A673 (cell line): ENCODE data around the gene RLBP1. TPM values are rescaled to one million over a fixed set of nuclear protein-coding genes. Genes with fewer than 3 reads are reported as not detected.

Experiments used
- BruUV-seq: library from RNA; stranded (reverse); fragments of 400-500 nt; replicated peaks from 2 replicates; lab custom pipeline; 2021; lab: Mats Ljungman, UMichigan
- CTCF ChIA-PET: fragments of 300-600 bp; sonication (Branson Sonifier 250); formaldehyde crosslinking; loops from one replicate; lab custom pipeline; 2022; ENCODE audit warnings: antibody characterized with exemption; lab: Charles Lee
- POLR2A ChIA-PET: fragments of 300-600 bp; sonication (Branson Sonifier 250); formaldehyde crosslinking; loops from one replicate; lab custom pipeline; 2022; ENCODE audit warnings: antibody characterized with exemption; ENCODE audit not compliant: low non-redundant PET; lab: Charles Lee
- DNase-seq: peaks from one replicate; pipeline ENCODE4 v3.0.0-alpha.2; 2015; ENCODE audit warnings: low spot score
- H3K27ac ChIP-seq: fragments of 200-600 bp; sonication (generic); 2 replicates; pipeline ENCODE4 v1.5.1; 2016; ENCODE audit warnings: mixed run types, low read depth, mild to moderate bottlenecking, mixed read lengths, antibody characterized with exemption, low read length; ENCODE audit not compliant: poor library complexity, severe bottlenecking
- H3K27me3 ChIP-seq: fragments of 200-600 bp; sonication (generic); replicated peaks from 2 replicates; pipeline ENCODE4 v1.6.1; 2017; ENCODE audit warnings: mixed run types, low read depth, mild to moderate bottlenecking, mixed read lengths, antibody characterized with exemption, low read length; ENCODE audit not compliant: insufficient read depth, poor library complexity
- H3K36me3 ChIP-seq: fragments of 200-600 bp; sonication (generic); 2 replicates; pipeline ENCODE4 v1.6.1; 2016; ENCODE audit warnings: mixed run types, mild to moderate bottlenecking, mixed read lengths, antibody characterized with exemption, low read length; ENCODE audit not compliant: insufficient read depth, poor library complexity, severe bottlenecking
- H3K4me1 ChIP-seq: fragments of 200-600 bp; sonication (generic); 2 replicates; pipeline ENCODE4 v1.6.1; 2017; ENCODE audit warnings: mixed run types, mild to moderate bottlenecking, mixed read lengths, antibody characterized with exemption, low read length; ENCODE audit not compliant: insufficient read depth, poor library complexity, severe bottlenecking
- H3K4me3 ChIP-seq: fragments of 200-600 bp; sonication (generic); 2 replicates; pipeline ENCODE4 v1.5.1; 2016; ENCODE audit warnings: low read depth, mixed run types, mild to moderate bottlenecking, mixed read lengths, low read length; ENCODE audit not compliant: poor library complexity, severe bottlenecking
- H3K9me3 ChIP-seq: fragments of 200-600 bp; sonication (generic); 2 replicates; pipeline ENCODE4 v1.6.1; 2016; ENCODE audit warnings: mixed run types, low read depth, mild to moderate bottlenecking, mixed read lengths, antibody characterized with exemption, low read length; ENCODE audit not compliant: poor library complexity, severe bottlenecking
- CTCF ChIP-seq: fragments of 300-800, 200-600 bp; sonication (generic); conservative IDR thresholded peaks from 2 replicates; pipeline ENCODE4 v1.5.1; 2017; ENCODE audit warnings: low read depth, mild to moderate bottlenecking, antibody characterized with exemption, low read length, moderate library complexity, mixed read lengths
- EZH2 ChIP-seq: fragments of 200-600 bp; sonication (generic); IDR thresholded peaks from 2 replicates; pipeline ENCODE4 v1.6.1; 2017; ENCODE audit warnings: borderline replicate concordance, low read depth, mild to moderate bottlenecking, mixed read lengths, antibody characterized with exemption, low read length; ENCODE audit not compliant: poor library complexity, severe bottlenecking
- intact Hi-C: fragments of 100-400 bp; cut with micrococcal nuclease; formaldehyde crosslinking; loops from one replicate; pipeline ENCODE4 v1.10.0; 2022; ENCODE audit not compliant: unreplicated experiment
- total RNA-seq: library from RNA; stranded (reverse); gene quantifications from 2 replicates; pipeline ENCODE4 v1.2.3, GENCODE V29; 2021

RLBP1 gene
- total RNA-seq, 1 experiment from 2014 or later, result not detected

- Histone ChIP-seq H3K36me3 (no peaks in the 10 kb centered on the region), H3K27ac (no peak overlapping the region), H3K27me3 (no peaks in the 10 kb centered on the region), H3K9me3 (no peaks in the 10 kb centered on the region), H3K4me3 (no peak overlapping the region), H3K4me1 (no peaks in the 10 kb centered on the region)
- BruUV-seq, result no TSS peak
- ChIA-PET CTCF (no interaction called here), POLR2A (no interaction called here)
- DNase-seq, result no peak
- TF ChIP-seq EZH2 (no peak), CTCF (no peak)
- intact Hi-C loops, result no loop called here
Measured at GRCh38 chr15:89196994-89197393, 24.4 kb downstream of the RLBP1 start.

DNA sequence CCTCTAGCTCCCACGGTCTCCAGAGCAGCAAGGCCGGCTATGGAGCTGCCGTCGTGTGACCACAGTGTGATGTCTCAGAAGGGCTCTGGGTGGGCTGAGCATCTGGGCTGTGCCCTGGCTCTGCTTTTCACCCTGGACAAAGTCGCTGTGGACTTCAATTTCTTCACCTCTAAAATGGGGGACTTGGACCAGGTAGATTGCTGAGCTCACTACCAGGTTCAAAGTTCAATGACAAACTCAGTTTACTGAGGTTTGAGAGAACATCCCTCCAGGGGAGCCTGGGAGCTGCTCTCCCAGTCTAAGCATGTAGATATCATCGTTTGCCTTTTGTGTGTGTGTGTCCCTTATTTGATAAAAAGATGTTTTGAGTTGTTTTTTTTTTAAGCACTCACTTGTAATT, 25.1 kb downstream of the RLBP1 start:
- Histone ChIP-seq H3K4me1 (no peaks in the 10 kb centered on the region), H3K4me3 (no peak overlapping the region), H3K27me3 (no peaks in the 10 kb centered on the region), H3K9me3 (no peaks in the 10 kb centered on the region), H3K36me3 (no peaks in the 10 kb centered on the region), H3K27ac (no peak overlapping the region)
- intact Hi-C loops, result no loop called here
- POLR2A ChIA-PET, result no interaction called here
- BruUV-seq, result no TSS peak
- DNase-seq, result no peak
- TF ChIP-seq CTCF (no peak), EZH2 (no peak)
- CTCF ChIA-PET, result no interaction called here

DNA sequence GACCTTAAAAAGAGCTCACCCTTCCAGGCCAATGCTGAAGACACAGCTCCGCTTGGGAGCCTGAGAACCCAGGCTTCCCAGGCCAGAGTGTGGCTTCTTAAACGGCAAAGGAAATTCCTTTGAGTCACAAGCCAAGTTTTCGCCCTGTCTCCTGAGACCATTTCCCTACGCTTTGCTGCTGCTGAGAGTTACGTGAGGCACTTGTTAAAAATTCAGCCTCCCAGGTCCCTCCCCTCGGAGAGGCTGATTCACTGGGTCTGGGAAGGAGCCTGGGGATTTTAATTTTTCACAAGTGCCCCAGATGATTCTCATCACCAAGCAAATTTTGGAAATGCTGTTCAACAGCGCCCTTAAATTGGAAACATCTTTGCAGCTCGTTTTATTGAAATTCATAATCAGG, 25.5 kb downstream of the RLBP1 start:
- CTCF ChIA-PET, result no interaction called here
- no TSS peak for BruUV-seq

More for the DNA sequence above, 25.5 kb downstream of the RLBP1 start:
- no peak overlapping the region for H3K27ac ChIP-seq
- TF ChIP-seq CTCF, result no peak
- no peak for TF ChIP-seq EZH2
- H3K4me1 ChIP-seq, result no peaks in the 10 kb centered on the region
- POLR2A ChIA-PET, result no interaction called here
- no peak for DNase-seq
- H3K4me3 ChIP-seq, result no peak overlapping the region
- H3K9me3 ChIP-seq, result no peaks in the 10 kb centered on the region
- H3K36me3 ChIP-seq, result no peaks in the 10 kb centered on the region
- H3K27me3 ChIP-seq, result no peaks in the 10 kb centered on the region
- intact Hi-C loops, result no loop called here
